ENCODE data around the gene SCUBE1. TPM values are rescaled to one million over a fixed set of nuclear protein-coding genes. Genes with fewer than 3 reads are reported as not detected.

The SCUBE1 gene
- 0.51 and 0.89 TPM in 2 replicates for total RNA-seq

- peak; percentile 15 to 62 for DNase-seq (ENCODE audit: low read depth in 2 of 2)
Measured at GRCh38 chr22:43343262-43343669, at the start of gene SCUBE1. SCUBE1 (minus strand) TSS chr22:43343372; CDS start chr22:43343261, 111 bp downstream.

GRCh38 chr22:43392385-43392989 is 49.3 kb upstream of the SCUBE1 start:
- DNase-seq (ENCODE audit: low read depth in 2 of 2): no peak

GRCh38 chr22:43391306-43391705 is 48.1 kb upstream of the SCUBE1 start:
- DNase-seq (ENCODE audit: low read depth in 2 of 2): no peak

GRCh38 chr22:43390872-43391271 is 47.7 kb upstream of the SCUBE1 start:
- no peak for DNase-seq (ENCODE audit: low read depth in 2 of 2)

- DNase-seq (ENCODE audit: low read depth in 2 of 2): no peak
Measured at GRCh38 chr22:43390166-43390565, 47.0 kb upstream of the SCUBE1 start.

- DNase-seq (ENCODE audit: low read depth in 2 of 2): no peak
Measured at GRCh38 chr22:43389227-43389836, 46.2 kb upstream of the SCUBE1 start.

GRCh38 chr22:43388420-43388851 is 45.3 kb upstream of the SCUBE1 start:
- peak; percentile 5 to 59 for DNase-seq (ENCODE audit: low read depth in 2 of 2)

- no peak for DNase-seq (ENCODE audit: low read depth in 2 of 2)
Measured at GRCh38 chr22:43387815-43388214, 44.6 kb upstream of the SCUBE1 start.

GRCh38 chr22:43385770-43386641 is 42.8 kb upstream of the SCUBE1 start:
- peak; percentile 40 to 68 for DNase-seq (ENCODE audit: low read depth in 2 of 2)

GRCh38 chr22:43384863-43385262 is 41.7 kb upstream of the SCUBE1 start:
- DNase-seq (ENCODE audit: low read depth in 2 of 2): no peak

GRCh38 chr22:43381693-43382092 is 38.5 kb upstream of the SCUBE1 start:
- no peak for DNase-seq (ENCODE audit: low read depth in 2 of 2)

- peak in 1 of 2 donors; percentile 11 for DNase-seq (ENCODE audit: low read depth in 2 of 2)
Measured at GRCh38 chr22:43377896-43378704, 34.9 kb upstream of the SCUBE1 start.

GRCh38 chr22:43377548-43377895 is 34.4 kb upstream of the SCUBE1 start:
- peak; percentile 18 to 26 for DNase-seq (ENCODE audit: low read depth in 2 of 2)

- DNase-seq (ENCODE audit: low read depth in 2 of 2): no peak
Measured at GRCh38 chr22:43376765-43377547, 33.8 kb upstream of the SCUBE1 start.

GRCh38 chr22:43375951-43376455 is 32.8 kb upstream of the SCUBE1 start:
- no peak for DNase-seq (ENCODE audit: low read depth in 2 of 2)

- no peak for DNase-seq (ENCODE audit: low read depth in 2 of 2)
Measured at GRCh38 chr22:43370036-43370435, 26.9 kb upstream of the SCUBE1 start.

- DNase-seq (ENCODE audit: low read depth in 2 of 2): no peak
Measured at GRCh38 chr22:43365715-43366440, 22.7 kb upstream of the SCUBE1 start.

GRCh38 chr22:43364169-43364435 is 20.9 kb upstream of the SCUBE1 start:
- no peak for DNase-seq (ENCODE audit: low read depth in 2 of 2)

GRCh38 chr22:43363315-43364168 is 20.4 kb upstream of the SCUBE1 start:
- no peak for DNase-seq (ENCODE audit: low read depth in 2 of 2)

All from dermis microvascular lymphatic vessel endothelial cell (primary cell).